Left lung (tissue), 10 donors: Measurements from ENCODE around the gene PLEKHA5. TPM values are rescaled to one million over a fixed set of nuclear protein-coding genes. Genes with fewer than 3 reads are reported as not detected.

ENCODE experiments used
- ATAC-seq: fragments of 200-7000 bp; cut with Tn5 transposase; one replicate; pipeline ENCODE4 v1.9.1; 2020; ENCODE audit warnings: moderate library complexity
- DNase-seq, 4 donors: peaks; one replicate each; pipeline ENCODE4 v3.0.0-alpha.2; 2013 to 2020
- H3K27ac ChIP-seq, 2 donors: fragments of 200-600 bp; sonication (generic) in 1 of 2; one replicate each; pipeline versions ENCODE4 v1.5.0 to v1.8.0; 2020 to 2021
- H3K27me3 ChIP-seq, 2 donors: fragments of 200-600 bp; sonication (generic) in 1 of 2; one replicate each; pipeline versions ENCODE4 v1.5.0 to v1.8.0; 2020 to 2021
- H3K36me3 ChIP-seq, 2 donors: fragments of 200-600 bp; sonication (generic) in 1 of 2; one replicate each; pipeline versions ENCODE4 v1.5.0 to v1.8.0; 2020 to 2021
- H3K4me1 ChIP-seq, 2 donors: fragments of 200-600 bp; one replicate each; pipeline ENCODE4 v1.8.0; 2021
- H3K4me3 ChIP-seq, 2 donors: fragments of 200-600 bp; sonication (generic) in 1 of 2; one replicate each; pipeline versions ENCODE4 v1.5.0 to v1.8.0; 2020 to 2021; ENCODE audit warnings: mild to moderate bottlenecking in 1 of 2
- H3K9me3 ChIP-seq, 2 donors: fragments of 200-600 bp; sonication (generic) in 1 of 2; one replicate each; pipeline versions ENCODE4 v1.5.0 to v1.8.0; 2020 to 2021
- CTCF ChIP-seq, 2 donors: fragments of 200-600 bp; sonication (generic) in 1 of 2; IDR thresholded peaks; one replicate each; pipeline versions ENCODE4 v1.5.0 to v1.8.0; 2021; ENCODE audit warnings: antibody characterized with exemption in 2 of 2
- intact Hi-C, 2 donors: fragments of 100-400 bp; cut with DNase I; formaldehyde crosslinking; loops; one replicate each; pipeline versions ENCODE4 v1.11.2 to v1.14.2; 2022
- polyA plus RNA-seq, 6 donors: library from polyadenylated mRNA; unstranded; fragments of 120-200 nt; gene quantifications; one replicate each; pipeline ENCODE4 v1.2.1, GENCODE V29; 2013; ENCODE audit not compliant: insufficient read length in 6 of 6
- total RNA-seq, 2 donors: library from RNA; stranded (reverse); fragmentation: NEBNext Ultra II Directional; extraction: Animal tissue kit (Norgen Biotek cat#: 25700); gene quantifications; one replicate each; pipeline ENCODE4 v1.2.1, GENCODE V29; 2021
- donor health status: DM: no; HTN: yes; CAD: no.
- donor health status: DM: no; HTN: no; CAD: no.

Gene PLEKHA5
- total and polyA plus RNA-seq, 8 donors, result 20.4 to 43.6 (median 38.0) TPM

GRCh38 chr12:19138551-19138950 lies 9.0 kb downstream of the PLEKHA5 start:
- H3K4me3 ChIP-seq, result no peak overlapping the region
- DNase-seq (no peak), ATAC-seq (no peak)
- H3K9me3 ChIP-seq, result no peaks in the 10 kb centered on the region
- no peaks in the 10 kb centered on the region for H3K36me3 ChIP-seq
- no peaks in the 10 kb centered on the region for H3K4me1 ChIP-seq
- no peak for TF ChIP-seq CTCF (IDR thresholded peaks at IDR 0.05)
- H3K27me3 ChIP-seq, result no peaks in the 10 kb centered on the region
- no peak overlapping the region for H3K27ac ChIP-seq
- intact Hi-C loops, result no loop called here

GRCh38 chr12:19138956-19139355 lies 9.4 kb downstream of the PLEKHA5 start:
- TF ChIP-seq CTCF (IDR thresholded peaks at IDR 0.05), result no peak
- Histone ChIP-seq H3K4me3 (no peak overlapping the region), H3K36me3 (no peaks in the 10 kb centered on the region), H3K4me1 (no peaks in the 10 kb centered on the region), H3K9me3 (no peaks in the 10 kb centered on the region), H3K27me3 (no peaks in the 10 kb centered on the region), H3K27ac (no peak overlapping the region)
- DNase-seq, result no peak
- intact Hi-C loops, result no loop called here
- no peak for ATAC-seq

- Histone ChIP-seq H3K27me3 (no peaks in the 10 kb centered on the region), H3K4me1 (no peaks in the 10 kb centered on the region), H3K9me3 (no peaks in the 10 kb centered on the region), H3K36me3 (no peaks in the 10 kb centered on the region), H3K27ac (no peak overlapping the region), H3K4me3 (no peak overlapping the region)
- no peak for TF ChIP-seq CTCF (IDR thresholded peaks at IDR 0.05)
- DNase-seq, result no peak
- no peak for ATAC-seq
- intact Hi-C loops, result no loop called here
Measured at GRCh38 chr12:19139615-19140194, 10.2 kb downstream of the PLEKHA5 start.

GRCh38 chr12:19140381-19141236 lies 11.1 kb downstream of the PLEKHA5 start:
- intact Hi-C loops, result no loop called here
- H3K4me1 ChIP-seq, result no peaks in the 10 kb centered on the region
- no peak overlapping the region for H3K27ac ChIP-seq
- H3K4me3 ChIP-seq, result no peak overlapping the region
- ATAC-seq (no peak), DNase-seq (no peak)
- no peaks in the 10 kb centered on the region for H3K27me3 ChIP-seq
- no peaks in the 10 kb centered on the region for H3K9me3 ChIP-seq
- H3K36me3 ChIP-seq, result no peaks in the 10 kb centered on the region
- TF ChIP-seq CTCF (IDR thresholded peaks at IDR 0.05), result no peak

- intact Hi-C loops, result no loop called here
- H3K9me3 ChIP-seq, result no peaks in the 10 kb centered on the region
Measured at GRCh38 chr12:19142499-19142898, 13.0 kb downstream of the PLEKHA5 start.

More at GRCh38 chr12:19142499-19142898, 13.0 kb downstream of the PLEKHA5 start:
- Histone ChIP-seq H3K27me3 (no peaks in the 10 kb centered on the region), H3K4me1 (no peaks in the 10 kb centered on the region), H3K36me3 (no peaks in the 10 kb centered on the region), H3K4me3 (no peak overlapping the region), H3K27ac (no peak overlapping the region)
- TF ChIP-seq CTCF (IDR thresholded peaks at IDR 0.05), result no peak
- DNase-seq (no peak), ATAC-seq (no peak)
